Right atrium auricular region (tissue), 2 donors: ENCODE data around the gene APOOL. TPM values are rescaled to one million over a fixed set of nuclear protein-coding genes. Genes with fewer than 3 reads are reported as not detected.

Experiments used
- DNase-seq: peaks from one replicate; pipeline ENCODE4 v3.0.0-alpha.2; 2019; ENCODE audit warnings: low spot score
- H3K27ac ChIP-seq, 2 donors: fragments of 200-600 bp; sonication (generic); 1 replicate in 1 of 2; 2 replicates in 1 of 2; pipeline ENCODE4 v1.5.1; 2016 to 2019
- H3K27me3 ChIP-seq, 2 donors: fragments of 200-600 bp; sonication (generic); one replicate each; pipeline versions ENCODE4 v1.5.1 to v1.6.0; 2017 to 2019
- H3K36me3 ChIP-seq: fragments of 200-600 bp; sonication (generic); one replicate; pipeline ENCODE4 v1.5.1; 2016
- H3K4me1 ChIP-seq, 2 donors: fragments of 200-600 bp; sonication (generic); one replicate each; pipeline versions ENCODE4 v1.5.1 to v1.6.0; 2017 to 2019
- H3K4me3 ChIP-seq, 2 donors: fragments of 200-600 bp; sonication (generic); 1 replicate in 1 of 2; 2 replicates in 1 of 2; pipeline ENCODE4 v1.5.1; 2017 to 2019; ENCODE audit warnings: mild to moderate bottlenecking in 1 of 2, moderate library complexity in 1 of 2
- H3K9me3 ChIP-seq, 2 donors: fragments of 200-600 bp; sonication (generic); one replicate each; pipeline ENCODE4 v1.5.1; 2019
- total RNA-seq, 2 donors: library from RNA; depleted of rRNA; stranded (reverse); fragments of >200 nt; gene quantifications; one replicate each; pipeline ENCODE4 v1.1.0, GENCODE V29; 2016
- TF ChIP-seq, protein P1 (sequence below), 2 donors: fragments of 200-600 bp; sonication (generic); IDR thresholded peaks; one replicate each; pipeline ENCODE4 v1.5.1; 2019; ENCODE audit warnings: antibody characterized with exemption in 2 of 2

The APOOL gene
- total RNA-seq, 2 donors from 2014 or later: 13.5 to 24.8 TPM

DNA sequence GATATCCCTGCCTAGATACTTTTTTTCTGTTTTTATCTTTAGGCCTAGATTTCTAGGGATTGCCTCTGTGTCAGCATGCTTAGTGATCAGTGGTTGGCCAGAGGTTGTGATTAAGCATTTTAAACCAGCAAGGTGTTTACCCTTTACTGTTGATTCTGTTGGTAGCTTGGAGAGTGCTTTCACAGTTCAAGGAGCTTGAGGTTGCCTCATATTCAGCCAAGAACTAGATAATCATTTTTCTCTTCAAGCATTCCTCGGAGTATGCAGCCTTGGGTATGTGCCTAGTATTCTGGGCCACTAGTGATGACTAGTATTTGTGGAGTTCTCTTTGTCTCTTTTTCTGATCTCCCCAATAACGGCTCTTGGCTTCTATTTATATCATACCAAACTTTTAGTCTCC, 20.4 kb downstream of the APOOL start:
- H3K27me3 ChIP-seq: no peaks in the 10 kb centered on the region
- no peaks in the 10 kb centered on the region for H3K36me3 ChIP-seq
- H3K27ac ChIP-seq: no peak overlapping the region
- H3K4me3 ChIP-seq: no peak overlapping the region
- DNase-seq: no peak
- TF ChIP-seq, protein P1, sequence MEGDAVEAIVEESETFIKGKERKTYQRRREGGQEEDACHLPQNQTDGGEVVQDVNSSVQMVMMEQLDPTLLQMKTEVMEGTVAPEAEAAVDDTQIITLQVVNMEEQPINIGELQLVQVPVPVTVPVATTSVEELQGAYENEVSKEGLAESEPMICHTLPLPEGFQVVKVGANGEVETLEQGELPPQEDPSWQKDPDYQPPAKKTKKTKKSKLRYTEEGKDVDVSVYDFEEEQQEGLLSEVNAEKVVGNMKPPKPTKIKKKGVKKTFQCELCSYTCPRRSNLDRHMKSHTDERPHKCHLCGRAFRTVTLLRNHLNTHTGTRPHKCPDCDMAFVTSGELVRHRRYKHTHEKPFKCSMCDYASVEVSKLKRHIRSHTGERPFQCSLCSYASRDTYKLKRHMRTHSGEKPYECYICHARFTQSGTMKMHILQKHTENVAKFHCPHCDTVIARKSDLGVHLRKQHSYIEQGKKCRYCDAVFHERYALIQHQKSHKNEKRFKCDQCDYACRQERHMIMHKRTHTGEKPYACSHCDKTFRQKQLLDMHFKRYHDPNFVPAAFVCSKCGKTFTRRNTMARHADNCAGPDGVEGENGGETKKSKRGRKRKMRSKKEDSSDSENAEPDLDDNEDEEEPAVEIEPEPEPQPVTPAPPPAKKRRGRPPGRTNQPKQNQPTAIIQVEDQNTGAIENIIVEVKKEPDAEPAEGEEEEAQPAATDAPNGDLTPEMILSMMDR (IDR thresholded peaks at IDR 0.05): no peak
- H3K9me3 ChIP-seq: no peaks in the 10 kb centered on the region
- no peaks in the 10 kb centered on the region for H3K4me1 ChIP-seq

DNA sequence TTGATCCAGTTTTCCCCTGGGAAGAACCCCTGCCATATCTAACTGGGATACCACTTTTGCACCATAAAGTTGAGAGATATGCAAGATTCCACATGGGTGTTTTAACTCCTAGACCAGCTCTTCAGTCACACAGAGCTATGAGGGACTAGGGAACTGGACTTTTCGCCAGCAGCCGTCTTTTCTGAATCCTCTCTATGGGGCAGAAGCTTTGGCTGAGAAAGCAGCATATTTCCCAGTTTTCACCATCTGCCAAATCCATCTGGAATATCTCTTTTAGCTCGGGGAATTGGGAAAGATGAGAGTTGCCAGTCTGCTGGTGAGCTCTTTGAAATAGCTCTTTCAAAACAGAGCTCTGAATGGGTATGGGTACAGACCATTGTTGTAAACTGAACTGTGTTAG, 20.9 kb downstream of the APOOL start:
- TF ChIP-seq, protein P1 (IDR thresholded peaks at IDR 0.05): no peak
- H3K27ac ChIP-seq: no peak overlapping the region
- no peaks in the 10 kb centered on the region for H3K27me3 ChIP-seq
- H3K4me3 ChIP-seq: no peak overlapping the region
- DNase-seq: no peak
- H3K4me1 ChIP-seq: no peaks in the 10 kb centered on the region
- H3K36me3 ChIP-seq: no peaks in the 10 kb centered on the region
- H3K9me3 ChIP-seq: no peaks in the 10 kb centered on the region

DNA sequence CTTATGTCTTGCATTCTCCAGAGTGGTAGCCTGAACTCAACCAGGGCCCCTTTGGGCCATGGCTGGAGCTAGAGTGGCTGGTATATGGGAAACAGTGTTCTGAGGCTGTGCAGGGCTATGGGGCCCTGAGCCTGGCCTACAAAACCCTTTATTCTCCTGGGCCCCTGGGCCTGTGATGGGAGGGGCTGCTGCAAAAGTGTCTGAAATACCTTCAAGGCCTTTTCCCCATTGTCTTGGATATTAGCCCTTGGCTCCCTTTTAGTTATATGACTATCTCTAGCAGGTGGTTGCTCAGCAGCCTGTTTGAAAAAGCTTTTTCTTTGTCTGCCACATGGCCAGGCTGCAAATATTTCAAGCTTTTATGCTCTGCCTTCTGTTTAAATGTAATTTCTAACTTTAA, 22.5 kb downstream of the APOOL start:
- H3K4me3 ChIP-seq: no peak overlapping the region
- no peaks in the 10 kb centered on the region for H3K9me3 ChIP-seq
- TF ChIP-seq, protein P1 (IDR thresholded peaks at IDR 0.05): no peak
- no peaks in the 10 kb centered on the region for H3K4me1 ChIP-seq
- H3K27me3 ChIP-seq: no peaks in the 10 kb centered on the region
- no peaks in the 10 kb centered on the region for H3K36me3 ChIP-seq
- no peak overlapping the region for H3K27ac ChIP-seq
- no peak for DNase-seq

DNA sequence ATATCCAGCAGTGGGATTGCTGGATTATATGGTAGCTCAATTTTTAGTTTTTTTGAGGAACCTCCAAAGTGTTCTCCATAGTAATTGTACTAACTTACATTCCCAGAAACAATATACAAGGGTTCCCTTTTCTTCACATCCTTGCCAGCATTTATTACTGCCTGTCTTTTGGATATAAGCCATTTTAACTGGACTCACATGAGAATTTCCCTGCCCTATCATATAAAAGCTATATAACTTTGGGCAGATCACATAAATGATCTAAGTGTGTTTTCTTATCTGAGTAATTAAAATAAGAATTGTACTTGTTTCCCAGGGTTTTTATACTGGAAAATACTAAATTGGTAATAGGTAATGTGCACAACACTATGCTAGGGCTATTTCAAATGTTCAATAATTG, 25.4 kb downstream of the APOOL start:
- H3K27ac ChIP-seq: no peak overlapping the region
- H3K27me3 ChIP-seq: no peaks in the 10 kb centered on the region
- no peaks in the 10 kb centered on the region for H3K36me3 ChIP-seq
- no peaks in the 10 kb centered on the region for H3K9me3 ChIP-seq
- no peaks in the 10 kb centered on the region for H3K4me1 ChIP-seq
- no peak overlapping the region for H3K4me3 ChIP-seq
- no peak for DNase-seq
- TF ChIP-seq, protein P1 (IDR thresholded peaks at IDR 0.05): no peak

DNA sequence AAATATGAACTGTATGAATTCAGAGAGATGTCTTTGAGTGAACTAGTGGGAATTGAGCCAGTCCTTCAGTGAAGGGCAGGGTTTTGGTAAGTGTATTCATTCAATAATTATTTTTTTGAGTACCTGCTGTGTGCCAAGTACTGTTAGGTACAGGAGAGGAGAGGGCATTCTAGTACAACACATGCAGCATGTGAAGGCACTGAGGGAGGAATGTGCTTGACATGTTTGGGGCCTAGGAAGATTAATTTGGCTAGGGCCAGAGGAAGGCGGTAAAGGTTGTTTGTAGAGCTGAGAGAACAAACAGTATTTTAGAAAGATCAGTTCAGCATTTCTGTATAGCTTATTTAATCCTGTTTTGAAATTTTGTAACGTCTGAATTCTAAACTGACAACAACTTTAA, 27.8 kb downstream of the APOOL start:
- no peaks in the 10 kb centered on the region for H3K9me3 ChIP-seq
- no peak for DNase-seq
- TF ChIP-seq, protein P1 (IDR thresholded peaks at IDR 0.05): no peak
- H3K4me1 ChIP-seq: no peaks in the 10 kb centered on the region
- H3K4me3 ChIP-seq: no peak overlapping the region
- H3K36me3 ChIP-seq: no peaks in the 10 kb centered on the region
- H3K27me3 ChIP-seq: no peaks in the 10 kb centered on the region
- H3K27ac ChIP-seq: no peak overlapping the region

DNA sequence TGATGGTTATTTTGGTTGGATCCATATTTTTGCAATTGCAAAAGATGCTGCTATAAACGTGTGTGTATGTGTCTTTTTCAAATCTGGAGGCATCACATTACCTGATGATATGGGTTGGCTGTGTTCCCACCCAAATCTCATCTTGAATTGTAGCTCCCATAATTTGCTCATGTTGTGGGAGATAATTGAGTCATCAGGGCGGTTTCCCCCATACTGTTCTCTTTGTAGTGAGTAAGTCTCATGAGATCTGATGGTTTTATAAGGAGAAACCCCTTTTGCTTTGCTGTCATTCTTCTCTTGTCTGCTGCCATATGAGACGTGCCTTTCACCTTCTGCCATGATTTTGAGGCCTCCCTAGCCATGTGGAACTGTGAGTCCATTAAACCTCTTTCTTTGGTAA, 33.4 kb downstream of the APOOL start:
- Histone ChIP-seq H3K27me3 (no peaks in the 10 kb centered on the region), H3K4me1 (no peaks in the 10 kb centered on the region), H3K27ac (no peak overlapping the region), H3K4me3 (no peak overlapping the region), H3K36me3 (no peaks in the 10 kb centered on the region), H3K9me3 (peaks cover 5 to 7% of the 10 kb centered on the region in 2 donors)
- TF ChIP-seq, protein P1 (IDR thresholded peaks at IDR 0.05): no peak
- DNase-seq: no peak
